GM18526 (cell line): ENCODE data around the gene TCF4.

Experiments used
- POLR2A ChIP-seq: IDR thresholded peaks from 3 replicates; pipeline ENCODE4 v1.6.1; 2011; ENCODE audit not compliant: insufficient read length; ENCODE audit errors: extremely low read depth

The TCF4 gene

DNA sequence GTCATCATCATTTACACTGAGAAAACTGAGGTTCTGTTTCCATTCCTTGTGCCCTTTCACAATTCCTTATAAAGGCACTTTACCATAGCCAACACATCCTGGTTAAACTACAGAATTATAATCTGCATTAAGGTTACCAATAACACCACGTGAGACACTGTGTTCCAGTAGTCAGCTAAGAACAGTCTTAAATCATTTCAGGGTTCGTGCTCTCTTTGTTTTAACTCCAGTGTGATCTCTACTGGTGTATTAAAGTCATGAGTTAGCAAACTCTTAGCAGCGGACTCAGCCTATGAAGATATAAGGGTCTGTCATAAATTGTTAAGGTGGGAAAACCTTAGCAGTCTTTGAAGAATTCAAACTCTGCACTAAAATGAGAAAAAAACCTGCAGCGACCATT lies 53.0 kb downstream of the TCF4 start:
- TF ChIP-seq POLR2A = no peak

DNA sequence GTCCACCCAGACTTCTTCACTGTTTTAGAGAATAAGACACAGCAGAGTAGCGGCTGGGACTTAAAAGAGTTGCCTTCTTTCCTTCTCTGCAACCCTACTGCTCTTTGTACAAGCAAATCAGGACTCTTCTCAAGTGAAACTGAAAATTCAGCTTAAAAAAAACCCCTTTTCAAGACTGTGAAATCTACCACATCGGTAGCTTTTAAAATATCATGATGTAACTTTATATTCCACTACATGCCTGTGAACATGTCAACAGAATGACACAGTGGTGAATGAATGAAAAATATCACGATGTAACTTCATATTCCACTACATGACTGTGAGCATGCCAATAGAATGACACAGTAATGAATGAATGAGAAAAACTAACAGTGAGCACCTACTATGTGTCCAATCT lies 53.4 kb downstream of the TCF4 start:
- TF ChIP-seq POLR2A = no peak

DNA sequence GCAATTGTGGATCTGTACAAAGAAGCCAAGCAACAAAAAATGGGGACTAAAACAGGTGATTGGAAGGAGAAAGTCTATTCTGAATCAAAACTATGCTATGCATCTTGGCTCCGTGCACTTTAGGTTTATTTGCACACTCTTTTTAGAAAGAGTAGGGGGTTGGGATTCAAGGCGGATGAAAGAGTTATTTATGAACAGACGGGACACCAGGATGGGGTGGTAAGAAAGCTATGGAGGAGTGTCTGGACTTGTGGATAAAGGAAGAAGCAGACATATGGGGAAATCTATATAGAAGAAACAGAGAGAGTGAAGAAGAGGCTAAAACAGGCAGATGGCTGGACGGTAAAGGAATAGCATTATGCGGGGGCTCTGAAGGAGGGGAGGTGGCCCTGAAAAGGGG lies 57.8 kb downstream of the TCF4 start:
- no peak for TF ChIP-seq POLR2A

DNA sequence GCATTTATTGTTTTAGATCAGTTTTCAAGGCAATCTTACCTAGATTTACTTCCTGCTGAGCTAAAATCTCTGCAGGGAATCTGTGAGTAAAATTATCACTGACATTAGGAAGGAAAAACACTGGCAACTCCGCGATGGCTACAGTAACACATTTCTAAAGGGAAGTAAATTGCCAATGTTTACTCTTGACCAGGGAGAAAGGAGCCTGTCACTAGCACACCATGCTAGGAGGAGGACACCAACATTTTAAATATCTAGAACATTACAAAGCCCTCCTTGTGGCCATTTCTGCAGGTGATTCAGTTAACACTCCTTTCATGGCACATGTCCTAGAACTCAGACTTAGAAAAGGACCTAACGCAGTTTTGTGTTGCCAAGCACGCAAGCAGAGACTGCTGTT lies 58.4 kb downstream of the TCF4 start:
- TF ChIP-seq POLR2A = no peak

GRCh38 chr18:55525845-55526244 lies 62.1 kb downstream of the TCF4 start:
- no peak for TF ChIP-seq POLR2A

DNA sequence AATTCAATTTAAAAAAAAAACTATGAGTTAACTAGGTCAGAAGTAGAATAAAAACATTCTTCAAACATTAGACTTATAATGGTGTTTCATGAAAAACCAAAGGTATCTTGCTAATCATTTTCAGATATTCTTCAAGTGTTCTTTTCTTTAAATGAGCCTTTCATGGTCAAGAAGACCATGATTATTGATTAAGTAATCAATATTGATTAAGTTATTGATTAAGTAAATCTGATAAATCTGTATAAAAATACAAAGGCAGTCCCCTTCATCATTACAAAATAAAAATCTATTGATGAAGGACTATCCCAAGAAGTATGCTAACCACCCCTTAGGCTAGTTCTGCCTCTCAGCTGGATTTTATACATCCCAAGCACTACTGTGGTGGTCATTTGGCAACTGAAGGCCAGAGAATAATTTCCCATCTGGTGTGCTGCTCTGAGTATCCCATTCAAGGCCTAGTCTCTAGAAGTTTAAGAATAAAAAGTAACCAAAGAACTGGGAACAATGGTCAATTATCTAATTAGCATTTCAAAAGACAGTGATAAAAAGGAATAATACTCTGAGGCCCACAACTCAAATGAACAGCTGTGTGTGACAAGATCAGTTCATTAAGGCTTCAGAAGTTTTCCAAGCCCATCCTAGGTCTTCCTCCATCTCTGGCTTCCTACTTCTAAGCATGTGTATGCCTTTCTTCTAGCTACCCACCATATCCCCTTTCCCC lies 63.5 kb downstream of the TCF4 start:
- TF ChIP-seq POLR2A = no peak

- no peak for TF ChIP-seq POLR2A
Observed at GRCh38 chr18:55523001-55523400, 65.0 kb downstream of the TCF4 start.

GRCh38 chr18:55522011-55522410 lies 66.0 kb downstream of the TCF4 start:
- no peak for TF ChIP-seq POLR2A

- TF ChIP-seq POLR2A = no peak
Observed at GRCh38 chr18:55517055-55517454, 70.9 kb downstream of the TCF4 start.

DNA sequence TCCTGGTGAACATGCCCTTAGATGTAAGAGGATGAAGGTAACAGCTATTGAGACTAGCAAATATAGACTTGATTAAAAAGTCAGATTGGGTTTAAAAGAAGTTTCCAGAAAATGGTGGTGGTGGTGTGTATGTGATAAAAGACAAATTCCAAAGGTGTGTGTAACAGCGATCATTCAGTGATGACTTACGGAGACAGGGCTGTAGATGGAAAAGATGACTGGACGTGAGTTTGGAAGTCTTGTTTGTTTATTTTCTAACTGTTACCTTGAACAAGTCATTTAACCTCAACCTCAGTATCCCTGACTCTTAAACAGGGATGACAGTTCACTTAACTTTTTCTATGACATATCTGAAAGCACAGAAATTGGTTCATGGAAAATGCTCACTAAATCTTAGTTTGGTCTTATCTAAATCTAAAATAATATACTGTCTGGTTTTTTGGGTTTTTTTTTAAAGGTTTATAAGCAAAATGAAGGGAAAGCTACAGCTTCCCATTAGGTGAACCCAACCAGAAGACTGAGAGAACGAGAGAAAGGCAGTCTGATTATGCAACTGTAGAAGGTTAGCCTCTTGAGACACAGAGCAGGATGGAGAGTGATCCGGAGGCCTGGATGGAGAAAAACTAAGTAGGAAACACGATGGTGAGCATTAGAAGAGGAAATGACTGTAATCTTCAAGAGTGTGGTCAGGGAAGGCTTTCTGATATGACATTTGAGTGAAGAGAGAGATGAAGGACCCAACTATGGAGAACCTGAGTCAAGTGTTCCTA lies 71.9 kb downstream of the TCF4 start:
- no peak for TF ChIP-seq POLR2A

DNA sequence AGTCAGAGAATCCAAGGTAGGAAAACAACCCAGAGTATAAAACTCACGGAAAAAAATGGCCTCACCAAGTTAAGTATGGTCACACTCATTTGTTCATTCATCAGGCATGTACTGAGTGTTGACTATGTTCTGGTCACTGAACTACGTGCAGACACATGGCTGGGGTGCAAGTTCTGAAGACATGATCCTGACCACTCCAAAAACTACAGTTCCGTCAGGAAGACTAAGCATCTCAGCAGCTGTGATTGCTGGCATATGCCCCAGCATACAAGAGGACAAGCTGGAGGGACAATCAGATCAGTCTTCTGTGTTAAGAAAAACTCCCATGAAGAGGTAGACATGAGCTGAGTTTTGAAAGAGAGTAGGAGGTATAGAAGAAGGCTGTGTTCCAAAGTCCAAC lies 72.8 kb downstream of the TCF4 start:
- no peak for TF ChIP-seq POLR2A

DNA sequence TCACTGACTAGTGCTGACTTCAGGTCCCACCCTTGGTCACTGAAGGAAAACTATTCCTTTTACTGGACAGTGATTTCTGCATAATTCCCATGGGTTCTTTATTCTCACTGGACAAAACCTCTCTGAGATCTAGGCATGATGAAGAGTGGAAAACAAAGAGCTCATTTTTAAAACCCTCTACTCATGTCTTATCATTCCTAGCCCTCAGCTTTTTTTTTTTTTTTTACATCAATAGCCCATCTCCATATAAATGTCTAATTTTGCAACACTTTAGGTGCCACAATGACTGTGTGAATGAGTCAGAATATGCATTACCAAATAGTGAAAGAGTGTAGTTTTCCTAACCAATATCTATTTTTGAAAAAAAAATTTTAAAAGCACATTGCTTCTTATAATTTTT lies 74.8 kb downstream of the TCF4 start:
- no peak for TF ChIP-seq POLR2A

DNA sequence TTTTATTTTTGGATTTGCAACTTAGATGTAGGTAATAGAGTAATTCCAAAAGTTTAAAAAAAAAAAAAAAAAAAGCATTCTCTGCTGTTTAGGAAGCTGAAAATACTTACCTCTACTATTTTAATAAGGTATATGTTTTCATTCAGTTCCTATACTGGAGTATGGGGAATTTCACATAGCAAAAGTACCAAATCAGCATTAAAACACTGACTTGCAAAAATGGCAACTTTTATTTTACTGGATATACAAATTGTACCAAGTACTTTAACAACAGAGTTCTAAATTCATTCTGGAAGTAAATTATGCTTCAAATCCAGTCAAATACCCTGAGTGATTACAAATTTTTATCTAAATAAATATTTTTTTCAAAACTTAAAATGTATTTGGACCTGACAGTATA lies 76.7 kb downstream of the TCF4 start:
- TF ChIP-seq POLR2A = no peak

- no peak for TF ChIP-seq POLR2A
Observed at GRCh38 chr18:55510809-55511208, 77.2 kb downstream of the TCF4 start.

- TF ChIP-seq POLR2A = no peak
Observed at GRCh38 chr18:55509631-55510324, 78.2 kb downstream of the TCF4 start.

GRCh38 chr18:55508651-55509050 lies 79.3 kb downstream of the TCF4 start:
- TF ChIP-seq POLR2A = no peak
